GM18511 (cell line): ENCODE results near the gene MLLT1.

ENCODE experiments used
- ATAC-seq: cut with Tn5 transposase; IDR thresholded peaks from one replicate; pipeline ENCODE4 v1.9.1; 2021; ENCODE audit warnings: mild to moderate bottlenecking, moderate library complexity; ENCODE audit not compliant: unreplicated experiment

MLLT1 gene

DNA sequence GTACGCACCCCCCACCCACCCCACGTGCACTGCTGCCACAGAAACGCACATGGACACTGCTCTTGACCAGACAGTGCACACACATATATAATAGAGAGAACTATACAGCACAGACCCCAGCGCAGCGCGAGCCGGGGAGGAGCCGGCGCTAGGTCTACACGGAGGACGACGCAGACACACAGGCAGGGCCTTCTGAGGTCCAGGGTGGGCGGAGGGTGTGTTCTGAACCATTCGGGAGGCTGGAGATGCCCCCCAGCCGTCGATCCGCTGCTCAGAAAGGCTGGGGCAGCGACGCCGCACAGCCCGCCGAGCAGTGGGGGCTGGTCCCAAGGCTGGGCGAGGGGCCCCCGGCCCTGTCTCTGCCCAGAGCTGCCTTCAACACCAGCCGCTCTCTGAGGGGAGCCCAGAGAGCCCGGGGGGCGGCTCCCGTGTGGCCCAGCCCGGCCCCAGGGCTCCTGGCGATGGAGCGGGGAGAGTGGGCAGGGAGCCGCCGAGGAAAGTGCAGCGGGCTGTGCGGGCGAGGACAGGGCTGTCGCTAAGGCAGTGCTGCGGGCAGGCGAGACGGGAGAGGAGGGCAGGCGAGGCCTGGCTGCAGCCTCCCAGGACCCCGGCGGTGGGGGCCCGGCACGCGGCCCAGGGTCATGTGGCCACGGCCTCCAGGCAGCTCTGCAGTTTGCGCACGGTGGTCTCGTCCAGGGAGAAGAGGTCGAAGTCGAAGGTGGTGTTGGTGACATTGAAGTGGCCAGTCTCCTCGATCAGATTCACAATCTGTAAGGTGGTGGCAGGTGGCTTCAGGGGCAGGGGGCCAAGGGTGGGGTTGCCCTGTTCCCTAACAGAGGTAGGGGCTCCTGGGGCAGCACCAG, 67.1 kb downstream of the MLLT1 start:
- ATAC-seq: no peak

DNA sequence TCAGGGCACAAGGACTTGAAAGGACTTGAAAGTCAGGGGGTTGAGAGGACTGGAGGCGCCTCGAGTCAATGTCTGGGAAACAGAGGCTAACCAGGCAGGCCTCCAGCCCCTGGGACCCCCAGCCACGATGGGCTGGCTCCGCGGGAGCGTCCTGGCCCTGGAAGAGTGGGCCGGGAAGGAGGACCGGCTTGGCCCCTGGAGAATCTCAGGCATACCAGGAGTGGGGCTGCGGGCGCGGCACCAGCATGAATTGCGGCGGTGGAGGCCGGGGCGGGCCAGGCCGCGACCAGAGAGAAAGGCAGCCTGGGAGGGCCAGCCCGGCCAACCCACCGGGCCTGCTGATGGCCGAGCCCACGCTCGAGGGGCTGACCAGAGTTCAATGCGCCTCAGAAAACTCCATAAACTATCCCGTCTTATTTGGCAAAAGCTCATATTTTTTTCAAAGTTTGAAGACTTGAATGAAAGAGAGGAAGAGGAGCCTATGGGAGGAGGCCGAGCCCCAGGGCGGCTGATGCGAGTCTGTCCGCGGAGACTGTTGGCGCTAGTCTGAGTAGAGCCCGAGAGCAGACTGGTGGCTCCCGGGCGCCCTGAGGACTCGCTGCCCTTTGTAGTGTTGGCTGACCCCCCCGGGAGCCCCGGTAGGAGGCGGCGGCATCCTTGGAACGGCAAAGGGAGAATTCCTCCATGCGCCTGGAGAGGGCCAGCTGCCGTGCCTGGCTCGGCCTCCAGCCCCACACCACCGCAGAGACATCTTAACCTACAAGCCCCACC, 68.0 kb downstream of the MLLT1 start:
- no peak for ATAC-seq

DNA sequence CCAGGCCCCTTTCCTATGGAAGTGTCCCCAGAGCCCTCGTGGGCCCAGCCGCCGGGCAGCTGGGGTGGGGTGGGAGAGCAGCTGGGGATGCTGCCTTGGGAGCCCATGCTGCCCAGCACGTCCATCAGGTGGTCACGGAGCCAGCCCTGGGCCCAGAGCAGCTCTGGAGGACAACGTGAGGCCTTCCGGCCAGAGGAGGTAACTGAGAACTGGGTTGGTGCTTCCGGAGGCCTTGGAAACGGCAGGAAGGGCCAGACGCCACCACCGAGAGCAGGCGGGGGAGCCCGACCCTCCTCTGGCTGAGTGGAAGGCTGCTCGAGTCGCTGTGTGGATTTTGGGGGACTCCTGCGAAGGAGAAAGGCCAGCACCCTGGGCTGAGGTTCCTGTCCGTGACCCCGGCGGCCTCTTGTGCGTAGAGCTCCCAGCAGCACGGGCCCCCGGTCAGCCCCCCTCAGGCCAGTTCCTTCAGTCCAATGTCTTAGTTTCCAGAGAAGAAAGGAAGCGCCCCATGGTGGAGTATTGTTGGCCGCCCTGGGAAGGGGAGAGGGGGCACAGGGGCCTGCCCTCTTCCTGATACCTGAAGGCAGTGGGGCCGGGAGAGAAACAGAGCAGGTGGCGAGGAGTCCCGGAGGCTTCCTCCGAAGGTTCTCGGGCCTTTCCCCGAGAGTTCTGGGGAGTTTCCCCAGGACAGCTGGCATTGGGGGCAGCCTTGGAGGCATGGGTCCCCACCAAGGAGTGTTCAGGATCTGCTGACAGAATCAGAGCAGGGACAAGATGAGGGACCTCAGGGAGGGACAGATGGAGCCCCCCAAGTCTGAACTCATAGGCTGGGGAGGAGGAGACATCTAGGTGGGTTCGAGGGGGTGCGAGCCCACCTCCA, 68.8 kb downstream of the MLLT1 start:
- ATAC-seq: no peak

DNA sequence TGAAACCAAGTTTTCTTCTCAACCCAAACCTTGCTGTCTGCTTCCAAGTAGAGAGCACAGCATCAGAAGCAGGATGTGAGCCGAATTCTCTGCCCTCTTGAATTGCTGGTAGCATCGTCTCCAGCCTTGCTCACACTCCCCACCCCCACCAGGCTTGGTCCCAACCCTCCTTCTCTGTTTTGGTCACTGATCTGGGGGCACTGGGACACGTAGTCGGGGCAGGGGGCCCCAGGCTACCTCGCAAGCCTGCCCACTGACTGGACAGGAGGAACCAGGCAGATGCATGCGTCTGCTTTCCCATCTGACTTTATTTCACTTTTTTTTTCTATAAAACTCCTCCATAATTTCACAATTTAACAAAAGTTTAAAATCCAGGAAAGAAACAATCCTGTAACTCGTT, 69.7 kb downstream of the MLLT1 start:
- ATAC-seq: no peak

DNA sequence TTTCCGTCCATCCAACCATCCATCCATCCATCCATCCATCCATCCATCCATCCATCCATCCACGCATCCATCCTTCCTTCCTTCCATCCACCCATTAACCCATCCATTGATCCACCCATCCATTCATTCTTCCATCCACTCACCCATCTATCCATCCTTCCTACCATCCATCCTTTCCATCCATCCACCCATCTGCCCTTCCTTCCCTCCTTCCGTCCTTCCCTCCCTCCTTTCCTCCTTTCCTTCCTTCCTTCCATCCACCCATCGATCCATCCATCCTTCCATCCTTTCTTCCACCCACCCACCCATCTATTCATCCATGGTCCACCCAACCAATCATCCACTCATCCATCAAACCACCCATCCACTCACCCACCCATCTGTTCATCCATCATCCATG, 70.1 kb downstream of the MLLT1 start:
- ATAC-seq: no peak

DNA sequence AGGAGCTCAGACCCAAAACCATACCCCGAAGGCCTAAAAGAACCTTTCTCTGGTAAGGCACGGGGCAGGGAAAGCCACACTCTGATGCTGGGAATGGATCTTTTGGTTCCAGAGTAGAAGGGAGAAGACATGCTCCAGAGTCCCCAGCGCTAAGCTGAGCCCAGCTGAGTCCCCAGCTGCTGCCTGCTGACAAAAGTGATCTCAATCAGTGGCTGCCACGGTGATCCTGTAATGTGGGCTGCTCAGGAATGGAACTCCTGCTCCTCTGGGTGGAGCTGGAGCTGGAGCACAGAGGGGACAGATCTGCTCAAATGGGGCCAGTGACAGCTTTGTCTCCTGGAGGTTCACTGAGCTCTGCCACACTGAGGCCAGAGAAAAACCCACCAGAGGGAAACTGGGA, 70.5 kb downstream of the MLLT1 start:
- no peak for ATAC-seq

DNA sequence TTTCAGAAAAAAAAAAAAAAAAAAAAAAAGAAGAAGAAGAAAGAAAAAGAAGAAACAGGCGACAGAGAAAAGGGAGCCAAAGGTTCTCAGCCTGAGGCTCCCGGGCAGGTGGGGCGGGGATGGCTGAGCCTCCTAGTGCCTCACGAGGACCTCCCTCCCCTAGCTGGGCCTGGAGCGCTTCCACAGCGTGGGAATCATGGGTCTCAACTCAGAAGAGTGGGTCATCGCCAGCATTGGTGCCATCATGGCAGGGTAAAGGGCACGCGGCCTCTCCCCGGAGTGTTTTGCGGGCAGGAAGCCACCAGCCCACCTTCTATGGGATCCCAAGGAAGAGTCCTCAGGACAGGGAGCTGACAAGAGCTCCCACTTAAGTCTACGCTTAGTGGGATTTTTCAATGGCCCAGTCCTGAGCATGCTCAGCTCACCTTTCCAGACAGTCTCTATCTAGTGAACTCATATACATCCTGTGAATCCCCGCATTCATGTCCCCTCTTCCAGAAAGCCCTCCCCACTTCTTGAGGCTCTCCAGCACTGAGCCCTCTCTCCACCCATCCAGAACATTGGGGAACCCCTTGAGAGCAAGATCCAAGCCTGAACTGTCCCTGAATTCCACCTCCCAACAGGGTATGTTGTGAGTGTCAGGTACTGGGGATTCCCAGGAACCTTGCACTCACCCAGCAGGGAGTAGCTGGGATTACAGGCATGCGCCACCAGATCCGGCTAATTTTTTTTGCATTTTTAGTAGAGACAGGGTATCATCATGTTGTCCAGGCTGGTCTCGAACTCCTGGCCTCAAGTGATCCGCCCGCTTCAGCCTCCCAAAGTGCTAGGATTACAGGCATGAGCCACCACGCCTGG, 74.7 kb downstream of the MLLT1 start:
- no peak for ATAC-seq

DNA sequence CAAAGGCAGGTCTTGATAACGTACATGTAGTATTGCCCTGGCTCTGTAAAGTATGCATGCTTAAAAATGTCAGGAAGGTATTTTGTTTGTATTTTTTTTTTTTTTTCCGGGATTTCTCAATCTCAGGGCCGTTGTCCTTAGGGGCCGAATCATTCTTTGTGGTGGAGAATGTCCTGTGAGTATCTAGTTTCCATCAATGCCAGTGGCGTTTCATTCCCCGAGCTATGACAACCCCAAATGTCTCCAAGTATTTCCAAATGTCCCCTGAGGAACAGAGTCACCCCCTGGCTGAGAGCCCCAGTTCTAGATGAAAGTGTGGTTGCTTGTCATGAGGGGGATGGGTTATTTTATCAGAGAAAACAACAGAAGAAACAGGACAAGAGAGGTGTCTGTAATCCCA, 75.6 kb downstream of the MLLT1 start:
- ATAC-seq: no peak

DNA sequence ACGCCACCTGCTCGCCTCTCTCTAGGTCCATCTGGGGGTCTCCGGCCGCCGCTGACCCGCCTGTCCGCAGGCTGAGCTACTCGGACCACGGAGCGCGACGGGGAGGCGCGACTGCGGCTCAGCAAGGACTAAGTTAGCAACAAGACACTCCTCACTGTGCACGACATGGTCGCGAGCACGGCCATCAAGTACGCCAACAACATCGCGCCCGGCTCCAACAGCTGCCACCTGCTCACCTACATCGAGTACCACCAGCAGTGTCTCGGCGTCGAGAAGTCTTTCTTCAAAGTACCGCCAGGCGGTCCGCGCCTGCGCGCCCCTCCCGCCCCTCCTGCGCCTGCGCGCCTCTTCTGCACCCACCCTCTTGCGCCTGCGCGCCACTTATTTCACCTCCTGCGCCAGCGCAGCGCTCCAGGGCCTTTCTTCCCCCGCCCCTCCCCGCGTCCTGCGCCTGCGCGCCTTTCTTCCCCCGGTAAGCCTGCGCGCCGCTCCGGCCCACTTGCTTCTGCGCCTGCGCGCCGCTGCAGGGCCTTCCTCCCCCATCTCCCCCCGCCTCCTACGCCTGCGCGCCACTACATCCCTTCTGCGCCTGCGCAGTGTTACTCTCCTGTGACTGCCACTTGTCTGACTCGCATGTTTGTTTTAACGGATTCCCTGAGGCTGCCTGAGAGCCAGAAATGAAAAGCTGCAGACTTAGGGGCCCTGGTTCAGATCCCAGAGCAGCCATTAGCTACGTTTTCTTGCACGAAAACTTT, 80.4 kb downstream of the MLLT1 start:
- peak; percentile 72 for ATAC-seq

DNA sequence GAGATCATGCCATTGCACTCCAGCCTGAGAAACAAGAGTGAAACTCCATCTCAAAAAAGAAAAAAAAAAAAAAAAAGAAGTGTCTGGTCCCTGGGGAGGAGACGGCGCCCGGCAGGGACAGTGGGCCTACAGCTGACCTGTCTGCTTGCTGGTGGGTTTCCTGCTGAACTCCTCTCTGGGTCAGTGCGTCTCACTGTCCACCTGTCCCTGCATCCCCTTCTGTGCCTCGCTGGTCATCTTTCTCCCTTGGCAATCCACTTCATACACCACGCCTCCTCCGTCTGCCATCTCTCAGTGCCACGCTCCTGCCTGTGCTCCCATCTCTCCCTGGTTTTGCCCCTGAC, 80.9 kb downstream of the MLLT1 start:
- peak; percentile 12 for ATAC-seq

DNA sequence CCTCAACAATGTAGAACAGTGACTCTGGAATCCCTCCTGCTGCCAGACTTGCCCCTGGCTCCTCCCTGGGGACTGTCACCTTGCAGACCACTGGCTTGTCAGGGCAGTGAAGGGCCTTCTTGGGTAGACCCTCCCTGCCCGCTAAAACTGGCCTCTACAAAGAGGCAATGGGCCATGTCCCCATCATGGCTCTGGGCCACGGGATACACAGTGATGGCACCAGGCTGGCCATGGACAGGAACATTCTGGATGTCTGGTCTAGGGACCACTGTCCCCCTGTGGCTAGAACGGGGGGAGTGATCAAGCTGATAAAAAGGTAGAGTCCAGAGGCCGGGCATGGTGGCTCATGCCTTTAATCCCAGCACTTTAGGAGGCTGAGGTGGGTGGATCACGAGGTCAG, 83.4 kb downstream of the MLLT1 start:
- no peak for ATAC-seq

DNA sequence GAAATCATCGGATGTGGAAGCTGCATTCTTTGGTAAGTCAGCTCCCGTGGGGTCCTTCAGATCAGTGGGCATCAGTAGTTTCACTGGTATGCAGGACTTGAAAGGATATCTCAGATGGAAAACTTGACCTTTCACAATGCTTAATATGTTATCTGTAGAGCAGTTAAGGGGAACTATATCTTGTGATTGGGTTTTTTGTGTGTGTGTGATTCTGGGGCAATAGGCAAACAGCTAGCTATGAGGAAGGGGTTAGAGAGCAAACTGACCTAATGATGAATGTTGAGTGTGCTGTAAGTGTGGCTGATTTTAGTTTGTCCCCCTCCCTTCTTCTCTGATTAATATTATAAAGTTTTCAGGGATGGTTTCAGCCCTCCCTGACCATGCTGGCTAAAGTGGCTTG, 91.0 kb downstream of the MLLT1 start:
- ATAC-seq: no peak

DNA sequence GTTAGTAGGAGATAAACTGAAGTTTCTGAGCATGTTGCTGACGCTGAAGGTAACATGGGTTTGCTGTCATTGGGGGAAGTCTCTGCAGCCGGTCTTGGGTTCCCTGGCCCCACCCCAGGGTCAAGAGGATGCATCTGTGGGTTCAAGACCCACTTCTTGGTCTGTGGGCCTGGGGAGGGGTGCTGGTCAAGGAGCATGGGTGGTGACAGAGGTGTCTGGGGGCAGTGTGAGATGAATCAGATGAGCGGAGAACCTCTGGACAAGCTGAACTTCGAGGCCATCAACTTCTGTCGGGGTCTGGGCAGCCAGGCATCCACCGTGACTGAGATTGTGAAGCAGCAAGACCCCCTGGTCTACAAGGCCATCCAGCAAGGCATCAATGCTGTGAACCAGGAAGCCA, 92.4 kb downstream of the MLLT1 start:
- ATAC-seq: no peak

DNA sequence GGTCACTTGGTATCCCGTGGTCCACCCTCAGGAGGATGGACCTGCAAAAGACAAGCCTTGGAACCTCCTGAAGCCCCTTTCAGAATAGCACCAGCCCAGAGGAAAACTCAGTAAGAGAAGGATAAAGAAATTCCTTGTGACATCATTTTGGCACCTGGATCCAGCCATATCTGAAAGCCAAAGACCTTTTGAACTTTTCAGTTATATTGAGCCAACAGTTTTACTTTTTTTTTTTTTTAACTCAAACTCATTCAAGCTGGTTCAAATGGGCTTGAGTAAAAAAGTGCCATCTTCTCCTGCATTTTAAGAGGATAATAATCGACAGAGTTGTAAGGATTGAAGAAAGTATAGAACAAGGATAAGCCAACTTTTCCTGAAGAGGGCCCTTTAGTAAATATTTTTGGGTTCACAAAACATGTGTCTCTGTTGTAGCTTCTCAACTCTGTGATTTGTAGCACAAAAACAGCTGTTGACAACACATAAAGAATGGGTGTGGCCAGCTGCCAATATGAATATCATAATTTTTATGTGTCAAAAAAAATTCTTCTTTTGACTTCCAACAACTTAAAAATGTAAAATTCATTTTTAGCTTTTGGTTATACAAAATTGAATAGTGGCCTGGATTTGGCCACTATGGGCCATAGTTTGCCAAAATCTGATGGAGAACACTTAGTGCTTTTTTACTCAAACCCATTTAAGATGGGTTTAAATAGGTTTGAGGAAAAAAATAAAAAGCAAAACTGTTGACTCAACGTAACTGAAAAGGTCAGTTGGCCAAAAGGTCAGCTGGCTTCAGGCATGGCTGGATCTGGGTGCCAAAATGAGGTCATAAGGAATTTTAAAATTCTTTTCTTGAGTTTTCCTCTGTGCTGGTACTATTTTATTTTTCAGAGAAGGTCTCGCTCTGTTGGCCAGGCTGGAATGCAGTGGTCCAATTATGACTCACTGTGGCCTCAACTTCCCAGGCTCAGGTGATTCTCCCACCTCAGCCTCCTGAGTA, 93.6 kb downstream of the MLLT1 start:
- ATAC-seq: no peak

DNA sequence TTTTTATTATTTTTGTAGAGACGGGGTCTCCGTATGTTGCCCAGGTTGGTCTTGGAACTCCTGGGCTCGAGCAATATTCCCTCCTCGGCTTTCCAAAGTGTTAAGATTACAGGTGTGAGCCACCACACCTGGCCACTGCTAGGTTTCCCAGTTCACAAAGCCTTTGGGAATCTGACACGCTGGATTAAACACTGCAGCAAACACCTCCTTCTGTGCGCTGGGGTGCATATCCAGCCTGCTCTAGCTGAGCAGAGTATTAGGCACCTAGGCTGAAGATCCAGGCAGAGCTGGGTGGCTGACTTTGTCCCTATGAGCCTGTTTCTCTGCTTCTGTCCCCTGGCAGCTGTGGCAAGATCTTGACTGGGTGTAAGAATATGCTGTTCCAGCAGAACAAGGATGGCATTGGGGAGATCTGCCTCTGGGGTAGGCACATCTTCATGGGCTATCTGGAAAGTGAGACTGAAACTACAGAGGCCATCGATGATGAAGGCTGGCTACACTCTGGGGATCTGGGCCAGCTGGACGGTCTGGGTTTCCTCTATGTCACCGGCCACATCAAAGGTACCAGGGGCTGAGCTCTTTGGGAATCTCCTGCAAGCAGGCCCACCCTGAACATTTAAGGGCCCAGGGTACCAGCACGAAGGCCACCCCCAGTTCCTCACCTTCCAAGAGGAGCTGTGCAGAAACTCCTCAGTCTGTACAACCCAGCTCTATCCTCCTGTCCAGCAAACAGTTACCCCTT, 94.5 kb downstream of the MLLT1 start:
- ATAC-seq: no peak

DNA sequence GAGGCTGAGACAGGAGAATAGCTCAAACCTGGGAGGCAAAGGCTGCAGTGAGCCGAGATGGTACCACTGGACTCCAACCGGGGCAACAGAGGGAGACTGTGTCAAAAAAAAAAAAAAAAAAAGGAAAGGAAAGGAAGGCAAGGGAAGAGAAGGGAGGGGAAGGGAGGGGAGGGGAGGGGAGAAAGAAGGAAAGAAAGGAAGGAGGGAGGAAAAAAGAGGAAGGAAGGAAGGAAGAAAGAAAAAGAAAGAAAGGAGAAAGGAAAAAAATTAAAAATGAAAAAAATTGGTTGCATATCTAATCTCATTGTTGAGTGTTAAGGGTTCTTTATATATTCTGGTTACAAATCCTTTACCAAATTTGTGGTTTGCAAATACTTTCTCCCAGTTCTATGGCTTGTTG, 98.7 kb downstream of the MLLT1 start:
- no peak for ATAC-seq

DNA sequence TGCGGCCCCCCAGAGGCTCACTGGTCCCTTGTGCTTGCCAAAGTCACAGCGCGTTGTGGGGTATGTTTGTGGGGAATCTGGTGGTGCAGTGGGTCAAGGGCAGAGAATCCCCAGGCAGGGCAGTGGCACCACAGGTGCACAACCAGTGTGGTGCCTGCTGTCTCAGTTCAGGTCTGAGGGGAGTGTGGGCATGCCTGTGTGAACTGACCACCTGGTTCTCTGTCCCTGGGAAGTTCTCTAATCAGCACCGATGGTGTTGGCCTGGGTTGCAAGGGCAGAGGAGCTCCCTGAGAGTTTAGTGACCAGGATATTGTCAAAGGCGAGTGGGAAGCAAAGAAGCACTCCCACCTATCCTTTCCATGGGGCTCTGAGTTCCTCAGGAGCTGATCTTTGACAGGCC, 106.6 kb downstream of the MLLT1 start:
- ATAC-seq: no peak
